Fibroblast of lung (primary cell): ENCODE data around the gene GHRH. TPM values are rescaled to one million over a fixed set of nuclear protein-coding genes. Genes with fewer than 3 reads are reported as not detected.

Source experiments
- DNase-seq, 2 donors: peaks; one replicate each; pipeline versions ENCODE4 v3.0.0 to v3.0.0-alpha.2; 2010; ENCODE audit warnings: low read depth in 2 of 2
- H2AFZ ChIP-seq: 2 replicates; pipeline ENCODE4 v1.5.1; 2012; ENCODE audit warnings: low read length, control low read depth, inconsistent platforms
- H3K27ac ChIP-seq: 2 replicates; pipeline ENCODE4 v1.5.1; 2011; ENCODE audit warnings: low read length, control low read depth; ENCODE audit not compliant: insufficient read depth
- H3K27me3 ChIP-seq: 2 replicates; pipeline ENCODE4 v1.5.1; 2011; ENCODE audit warnings: mild to moderate bottlenecking, low read length; ENCODE audit not compliant: control insufficient read depth, insufficient read depth
- H3K36me3 ChIP-seq: 2 replicates; pipeline ENCODE4 v1.5.1; 2011; ENCODE audit warnings: low read length; ENCODE audit not compliant: control insufficient read depth, insufficient read depth
- H3K4me1 ChIP-seq: 2 replicates; pipeline ENCODE4 v1.5.1; 2011; ENCODE audit warnings: low read length; ENCODE audit not compliant: control insufficient read depth, insufficient read depth; ENCODE audit errors: extremely low read depth
- H3K4me2 ChIP-seq: 2 replicates; pipeline ENCODE4 v1.5.1; 2011; ENCODE audit warnings: low read length, control low read depth; ENCODE audit not compliant: insufficient read depth; ENCODE audit errors: extremely low read depth
- H3K4me3 ChIP-seq, 4 experiments: fragments of 200-600 bp in 1 of 4; sonication (generic) in 1 of 4; replicated peaks in 1 of 4; 2 replicates each; pipeline ENCODE4 v1.5.1; 2011 to 2016; ENCODE audit warnings: low read length in 4 of 4, low read depth in 3 of 4, mild to moderate bottlenecking in 3 of 4, control low read depth in 2 of 4, inconsistent platforms in 1 of 4, mixed read lengths in 1 of 4; ENCODE audit not compliant: insufficient read depth in 1 of 4; ENCODE audit errors: control extremely low read depth in 1 of 4
- H3K79me2 ChIP-seq: 2 replicates; pipeline ENCODE4 v1.5.1; 2012; ENCODE audit warnings: mild to moderate bottlenecking, low read length, inconsistent platforms; ENCODE audit not compliant: control insufficient read depth, insufficient read depth
- H3K9ac ChIP-seq: 2 replicates; pipeline ENCODE4 v1.5.1; 2011; ENCODE audit warnings: mild to moderate bottlenecking, low read length, control low read depth; ENCODE audit not compliant: insufficient read depth
- H3K9me3 ChIP-seq: 2 replicates; pipeline ENCODE4 v1.5.1; 2012; ENCODE audit warnings: low read depth, low read length; ENCODE audit not compliant: control insufficient read depth, insufficient read depth
- H4K20me1 ChIP-seq: 2 replicates; pipeline ENCODE4 v1.5.1; 2011; ENCODE audit warnings: low read length; ENCODE audit not compliant: control insufficient read depth, insufficient read depth; ENCODE audit errors: extremely low read depth
- CTCF ChIP-seq, 2 donors: IDR thresholded peaks in 1 of 2; conservative IDR thresholded peaks in 1 of 2; 1 replicate in 1 of 2; 2 replicates in 1 of 2; pipeline ENCODE4 v1.5.1; 2011 to 2012; ENCODE audit warnings: low read length in 2 of 2, control low read depth in 1 of 2, inconsistent platforms in 1 of 2, low read depth in 1 of 2, mild to moderate bottlenecking in 1 of 2
- EZH2 ChIP-seq: IDR thresholded peaks from 2 replicates; pipeline ENCODE4 v1.5.1; 2012; ENCODE audit warnings: low read length, control low read depth, mild to moderate bottlenecking; ENCODE audit errors: missing control alignments
- polyA plus RNA-seq, 2 donors: library from polyadenylated mRNA; depleted of rRNA in 1 of 2; stranded (reverse) in 1 of 2; unstranded in 1 of 2; fragments of >200 nt; gene quantifications; 2 replicates each; pipeline ENCODE4 v1.2.1, GENCODE V29; 2011 to 2012; ENCODE audit warnings: missing spikeins in 1 of 2
- total RNA-seq: library from RNA; depleted of rRNA; stranded (reverse); fragments of >200 nt; gene quantifications from 2 replicates; pipeline ENCODE4 v1.2.1, GENCODE V29; 2014

The GHRH gene
- total and polyA plus RNA-seq, 2 donors (not counting 1 experiment from before 2014, with no cell fraction given) = not detected

GRCh38 chr20:37271421-37271768 lies 9.8 kb upstream of the GHRH start:
- no peak overlapping the region for H3K4me2 ChIP-seq
- no peaks in the 10 kb centered on the region for H3K79me2 ChIP-seq
- DNase-seq = no peak
- no peak overlapping the region for H3K4me3 ChIP-seq
- H2AFZ ChIP-seq = no peak overlapping the region
- no peak overlapping the region for H3K9ac ChIP-seq
- no peaks in the 10 kb centered on the region for H3K4me1 ChIP-seq
- H3K27ac ChIP-seq = no peak overlapping the region
- H4K20me1 ChIP-seq = no peaks in the 10 kb centered on the region
- no peak for TF ChIP-seq CTCF (conservative IDR thresholded peaks at IDR 0.05 in 1 of 2, IDR thresholded peaks at IDR 0.05 in 1 of 2; ENCODE audit: low read depth in 1 of 2, low read length in 2 of 2)
- H3K9me3 ChIP-seq = no peaks in the 10 kb centered on the region
- H3K27me3 ChIP-seq = peaks cover 4% of the 10 kb centered on the region
- no peaks in the 10 kb centered on the region for H3K36me3 ChIP-seq

GRCh38 chr20:37270576-37271420 lies 9.2 kb upstream of the GHRH start:
- H3K9ac ChIP-seq = no peak overlapping the region
- no peaks in the 10 kb centered on the region for H3K9me3 ChIP-seq
- H2AFZ ChIP-seq = no peak overlapping the region
- no peak overlapping the region for H3K27ac ChIP-seq
- no peaks in the 10 kb centered on the region for H3K4me1 ChIP-seq
- H3K27me3 ChIP-seq = peaks cover 4% of the 10 kb centered on the region
- H4K20me1 ChIP-seq = no peaks in the 10 kb centered on the region
- H3K4me3 ChIP-seq = no peak overlapping the region
- TF ChIP-seq EZH2 (no peak), CTCF (conservative IDR thresholded peaks at IDR 0.05 in 1 of 2, IDR thresholded peaks at IDR 0.05 in 1 of 2; ENCODE audit: low read depth in 1 of 2, low read length in 2 of 2) (no peak)
- H3K36me3 ChIP-seq = no peaks in the 10 kb centered on the region
- peak; percentile 50 to 56 for DNase-seq
- H3K79me2 ChIP-seq = no peaks in the 10 kb centered on the region
- H3K4me2 ChIP-seq = no peak overlapping the region

- peaks cover 4% of the 10 kb centered on the region for H3K27me3 ChIP-seq
- no peak for DNase-seq
- no peaks in the 10 kb centered on the region for H4K20me1 ChIP-seq
- H3K79me2 ChIP-seq = no peaks in the 10 kb centered on the region
- no peak overlapping the region for H3K9ac ChIP-seq
- H3K4me3 ChIP-seq = no peak overlapping the region
- H3K4me2 ChIP-seq = no peak overlapping the region
- H3K4me1 ChIP-seq = no peaks in the 10 kb centered on the region
- H3K36me3 ChIP-seq = no peaks in the 10 kb centered on the region
- TF ChIP-seq EZH2 = no peak
- no peak for TF ChIP-seq CTCF (conservative IDR thresholded peaks at IDR 0.05 in 1 of 2, IDR thresholded peaks at IDR 0.05 in 1 of 2; ENCODE audit: low read depth in 1 of 2, low read length in 2 of 2)
- H3K9me3 ChIP-seq = no peaks in the 10 kb centered on the region
- no peak overlapping the region for H3K27ac ChIP-seq
- H2AFZ ChIP-seq = no peak overlapping the region
Measured at GRCh38 chr20:37267667-37268313, 6.2 kb upstream of the GHRH start.
